NCI-H774 (cell line): ENCODE results near the gene TAB3.

Source experiments
- DNase-seq: peaks from one replicate; lab custom pipeline; 2025; lab: John Stamatoyannopoulos, UW

TAB3 gene

DNA sequence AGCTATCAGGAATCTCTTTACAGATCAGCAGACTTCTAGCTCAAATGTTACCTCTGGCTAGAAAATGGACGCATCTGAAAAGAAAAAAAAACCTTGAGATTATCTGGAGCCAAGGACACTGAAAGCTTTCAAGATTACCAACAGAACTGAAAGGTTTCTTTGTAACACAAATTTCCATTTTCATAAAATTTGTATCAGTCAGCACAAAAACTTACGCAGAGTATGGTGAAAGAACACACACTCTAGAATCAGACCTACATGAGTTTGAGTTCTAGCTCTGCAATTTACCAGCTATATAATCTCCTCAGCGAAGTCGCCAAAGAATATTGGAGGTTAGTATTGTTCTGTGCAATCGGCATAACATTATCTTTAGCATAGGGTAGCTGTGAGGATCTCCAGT is 1.8 kb downstream of the TAB3 start:
- DNase-seq, result no peak

DNA sequence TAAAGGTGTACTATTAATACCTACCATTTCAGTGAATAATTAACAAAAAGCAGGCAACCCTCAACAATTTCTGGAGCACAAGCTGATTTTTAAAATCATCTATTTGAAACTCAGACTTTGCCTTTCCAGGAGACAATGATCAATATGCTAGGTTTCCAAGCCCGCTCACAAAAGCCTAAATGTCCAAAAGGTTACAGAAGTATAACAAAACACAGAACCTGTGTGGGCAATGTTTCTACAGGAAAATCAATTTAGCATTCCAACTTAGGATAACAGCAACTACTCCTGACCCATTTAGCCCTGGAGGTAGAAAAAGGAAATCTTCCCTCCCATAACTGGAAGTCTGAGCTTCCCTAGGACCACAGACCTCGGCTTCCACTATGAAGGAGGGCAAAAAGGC is 3.9 kb downstream of the TAB3 start:
- DNase-seq, result no peak

GRCh38 chrX:30883138-30883537 is 5.9 kb downstream of the TAB3 start:
- DNase-seq, result no peak

- DNase-seq, result no peak
Observed at GRCh38 chrX:30881797-30882196, 7.3 kb downstream of the TAB3 start.

DNA sequence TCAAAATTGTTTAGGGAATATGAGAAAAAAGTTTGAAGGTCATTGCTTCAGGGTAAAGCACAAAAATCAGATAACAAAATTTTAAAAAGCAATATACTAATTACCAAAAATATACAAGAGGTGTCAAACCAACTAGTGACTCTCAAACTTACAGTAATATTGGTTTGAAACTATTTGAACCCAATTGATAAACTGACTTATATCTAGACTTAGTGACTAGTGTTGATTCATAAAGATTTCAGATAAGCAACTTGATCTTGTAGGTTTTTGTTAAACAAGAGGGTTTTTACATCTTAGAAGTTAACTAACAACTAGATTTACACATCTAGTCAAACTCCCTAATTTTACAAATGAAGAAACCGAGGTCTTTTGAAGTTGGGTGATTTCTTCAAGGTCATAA is 7.7 kb downstream of the TAB3 start:
- DNase-seq, result no peak

GRCh38 chrX:30880058-30880457 is 9.0 kb downstream of the TAB3 start:
- no peak for DNase-seq

DNA sequence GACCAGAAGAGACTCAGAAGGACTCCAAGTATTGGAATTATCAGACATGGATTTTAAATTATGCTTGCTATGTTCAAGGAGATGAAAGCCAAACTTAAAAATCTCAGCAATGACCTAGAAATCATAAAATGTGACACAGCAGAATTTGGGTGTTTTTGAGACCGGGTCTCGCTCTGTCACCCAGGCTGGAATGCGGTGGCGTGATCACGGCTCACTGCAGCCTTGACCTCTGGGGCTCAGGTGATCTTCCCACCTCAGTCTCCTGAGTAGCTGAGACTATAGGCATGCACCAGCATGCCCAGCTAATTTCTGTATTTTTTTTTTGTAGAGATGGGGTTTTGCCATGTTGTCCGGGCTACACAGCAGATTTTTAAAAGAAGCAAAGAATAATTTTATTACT is 12.7 kb downstream of the TAB3 start:
- DNase-seq, result no peak

DNA sequence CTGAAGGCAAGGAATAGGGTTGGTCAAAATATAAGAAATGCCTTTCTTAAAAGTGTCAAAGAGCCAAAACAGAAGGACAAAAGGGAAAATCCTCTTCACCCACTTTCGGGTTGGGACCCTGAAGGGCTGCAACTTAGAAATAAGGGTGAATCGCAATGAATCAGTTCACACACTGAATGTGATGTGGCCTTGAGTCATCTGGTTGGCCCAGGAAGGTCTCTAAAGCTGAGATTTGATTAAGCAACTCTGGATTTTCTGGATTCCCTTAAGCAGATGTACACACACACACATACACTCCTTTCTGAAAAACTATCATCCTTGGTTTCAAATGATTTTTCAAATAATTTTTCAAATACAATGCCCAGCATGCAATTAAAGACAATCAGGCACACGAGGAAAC is 13.1 kb downstream of the TAB3 start:
- DNase-seq, result no peak

GRCh38 chrX:30874851-30875250 is 14.2 kb downstream of the TAB3 start:
- no peak for DNase-seq

DNA sequence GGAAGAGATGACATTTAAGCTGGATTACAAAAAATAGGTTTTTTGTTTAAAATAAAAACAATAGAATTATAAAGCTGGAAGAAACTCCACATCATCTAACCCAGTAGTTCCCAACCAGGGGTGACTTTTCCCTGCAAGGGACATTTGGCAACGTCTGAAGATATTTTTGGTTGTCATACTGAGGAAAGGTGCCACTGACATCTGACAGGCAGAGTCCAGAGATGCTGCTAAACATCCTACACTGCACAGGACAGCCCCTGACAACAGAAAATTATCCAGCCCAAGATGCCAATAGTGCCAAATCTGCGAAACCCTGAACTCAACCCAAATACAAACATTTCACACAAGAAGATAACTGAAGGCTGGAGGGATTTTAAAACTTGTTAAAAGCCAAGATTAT is 18.5 kb downstream of the TAB3 start:
- no peak for DNase-seq

DNA sequence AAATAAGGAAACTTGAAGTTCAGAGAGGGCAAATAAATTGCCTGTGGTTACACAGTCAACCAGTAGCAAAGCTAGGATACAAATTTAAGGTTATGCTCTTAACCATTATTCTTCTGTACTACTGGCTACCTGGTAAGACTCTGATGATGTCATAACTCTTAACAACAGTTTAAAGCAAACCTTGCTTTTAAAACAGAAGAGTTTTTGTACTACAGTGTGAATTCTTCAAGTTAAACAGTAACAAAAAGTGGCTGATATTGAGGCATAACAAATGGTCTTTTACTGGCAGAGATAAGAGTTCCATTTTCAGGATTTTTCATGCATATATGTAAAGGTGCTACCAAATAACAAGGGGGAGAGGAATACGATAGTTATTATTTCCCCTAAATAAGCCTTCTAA is 23.4 kb downstream of the TAB3 start:
- no peak for DNase-seq

DNA sequence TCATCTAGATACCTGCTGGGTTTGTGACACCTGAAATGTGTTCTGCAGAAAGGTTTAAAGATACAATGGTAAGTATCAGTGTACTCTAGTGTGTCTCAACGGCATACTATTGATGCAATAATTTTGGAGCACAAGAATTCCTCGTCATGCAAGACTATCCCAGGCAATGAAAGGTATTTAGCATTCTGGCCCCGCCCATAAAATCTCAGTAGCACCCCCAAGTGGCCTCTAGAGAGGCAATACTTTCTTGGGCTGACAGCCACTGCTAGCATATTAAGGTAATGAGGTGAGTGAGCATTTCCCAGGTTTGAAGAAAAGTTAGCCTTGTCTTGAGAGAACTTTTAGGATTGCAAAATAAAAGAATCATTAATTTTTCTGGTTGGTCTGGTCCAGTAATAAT is 24.0 kb downstream of the TAB3 start:
- no peak for DNase-seq

DNA sequence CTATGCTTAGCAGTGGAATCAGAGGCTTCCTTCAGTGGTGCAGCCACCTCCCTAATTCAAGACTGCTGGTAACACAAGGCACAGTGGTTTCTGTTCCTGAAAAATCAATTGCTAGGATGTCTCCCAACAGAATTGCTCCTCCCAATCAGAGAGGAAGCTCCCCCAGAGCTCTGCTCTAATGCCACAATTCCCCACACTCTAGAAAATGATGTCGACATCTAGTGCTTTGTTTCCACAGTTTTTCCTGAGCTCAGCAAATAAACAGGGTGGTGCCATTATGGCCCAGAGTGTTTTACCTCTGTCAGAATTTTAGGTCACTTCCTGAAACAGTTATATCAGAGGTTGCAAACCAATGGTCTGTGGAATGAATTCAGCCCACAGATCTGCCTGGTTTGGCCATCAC is 24.7 kb downstream of the TAB3 start:
- DNase-seq, result no peak

- no peak for DNase-seq
Observed at GRCh38 chrX:30863974-30864373, 25.1 kb downstream of the TAB3 start.

DNA sequence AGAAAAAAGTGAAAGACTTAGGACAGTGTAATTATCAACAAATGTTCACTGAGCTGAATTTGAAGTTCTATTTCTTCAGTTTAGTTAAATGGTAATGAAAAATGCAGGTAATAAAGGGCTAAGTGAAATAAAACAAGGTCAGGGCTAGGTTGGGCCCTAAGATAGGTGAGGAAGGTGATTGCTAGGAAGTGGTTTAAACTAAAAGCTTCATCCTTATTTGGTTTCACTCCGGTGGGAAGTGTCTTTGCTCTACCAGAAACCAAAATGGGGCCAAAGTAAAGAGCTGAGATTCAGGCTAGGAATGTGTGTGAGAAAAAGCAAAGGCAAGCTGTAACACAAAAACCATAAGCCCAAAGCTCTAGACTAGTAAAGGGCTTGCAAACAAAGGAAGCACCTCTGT is 31.0 kb downstream of the TAB3 start:
- DNase-seq, result no peak

GRCh38 chrX:30851449-30851848 is 37.6 kb downstream of the TAB3 start:
- DNase-seq, result no peak

DNA sequence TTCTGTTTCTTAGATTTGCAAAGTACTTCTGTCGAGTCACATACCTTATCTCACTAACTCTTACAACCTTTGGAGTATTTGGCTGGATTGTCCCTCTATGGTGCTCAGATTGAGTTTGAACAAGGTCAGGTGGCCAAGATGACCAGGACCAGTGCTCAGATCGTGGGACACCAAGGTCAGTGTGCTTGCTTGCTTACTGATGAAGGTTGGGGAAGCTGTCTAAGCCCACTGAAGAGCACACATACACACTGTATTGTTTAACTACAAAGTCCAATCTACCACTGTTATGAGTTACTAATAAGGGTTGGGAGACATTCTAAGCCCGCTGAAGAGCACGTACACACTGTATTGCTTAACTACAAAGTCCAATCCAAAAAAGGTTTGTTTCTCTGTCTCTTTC is 53.7 kb downstream of the TAB3 start:
- DNase-seq, result no peak

DNA sequence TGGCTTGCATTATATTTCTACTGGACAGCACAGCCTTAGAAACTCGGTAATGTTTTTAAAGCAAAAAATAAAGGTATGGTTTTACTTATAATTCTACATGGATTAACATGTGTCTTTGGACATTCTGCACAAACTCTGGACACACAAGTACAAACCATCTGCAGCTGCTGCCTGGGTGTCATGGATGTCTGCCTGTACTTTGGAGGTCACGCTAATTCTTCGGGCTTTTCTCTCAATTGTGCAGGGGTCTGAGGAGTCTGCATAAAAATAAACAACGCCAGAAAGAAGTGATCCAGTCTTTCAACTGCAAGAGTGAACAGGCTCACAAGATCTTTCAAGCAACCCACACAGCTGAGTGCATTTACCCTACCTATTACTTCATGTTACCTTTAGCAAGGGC is 55.2 kb downstream of the TAB3 start:
- no peak for DNase-seq

DNA sequence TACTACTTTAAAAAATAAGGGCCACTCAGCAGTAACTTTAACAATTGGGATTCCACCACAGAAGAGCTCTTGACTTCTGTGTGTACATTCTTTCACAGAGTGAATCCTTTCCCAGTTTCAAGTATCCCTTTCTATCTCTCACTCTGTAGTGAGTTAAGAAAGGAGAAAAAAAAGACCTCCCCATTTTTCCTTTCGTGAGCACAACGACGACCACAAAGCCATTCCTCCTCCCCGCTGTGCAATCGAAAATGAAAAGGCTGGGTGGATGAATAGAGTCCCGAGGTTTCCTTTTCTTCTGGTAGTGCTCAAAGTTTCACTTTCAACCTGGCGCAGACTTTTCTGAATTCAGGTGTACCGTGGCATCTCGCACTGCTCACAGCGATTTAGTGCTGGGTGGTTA is 58.0 kb downstream of the TAB3 start:
- no peak for DNase-seq

GRCh38 chrX:30830326-30830943 is 58.6 kb downstream of the TAB3 start:
- DNase-seq, result no peak

DNA sequence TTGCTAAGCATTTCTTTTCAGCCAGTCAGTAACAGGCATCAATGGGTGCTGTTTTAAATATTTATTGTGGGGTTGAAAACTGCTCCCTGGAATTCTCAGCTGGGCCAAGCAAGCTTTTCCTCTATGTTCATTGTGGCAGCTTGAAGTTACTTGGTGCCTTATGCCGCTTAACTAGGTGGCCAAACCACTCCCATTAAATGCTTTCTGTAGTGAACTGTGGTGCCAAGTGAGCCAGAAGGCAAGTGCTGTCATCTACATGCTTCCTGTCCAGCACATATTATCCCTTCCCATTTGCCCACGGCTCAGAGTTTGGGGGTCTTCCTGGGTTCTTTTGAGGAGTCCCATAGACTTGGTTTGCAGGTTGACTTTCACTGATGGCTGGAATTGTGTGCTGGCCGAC is 64.8 kb downstream of the TAB3 start:
- no peak for DNase-seq

GRCh38 chrX:30822764-30823163 is 66.3 kb downstream of the TAB3 start:
- no peak for DNase-seq

- DNase-seq, result no peak
Observed at GRCh38 chrX:30822068-30822681, 66.9 kb downstream of the TAB3 start.

DNA sequence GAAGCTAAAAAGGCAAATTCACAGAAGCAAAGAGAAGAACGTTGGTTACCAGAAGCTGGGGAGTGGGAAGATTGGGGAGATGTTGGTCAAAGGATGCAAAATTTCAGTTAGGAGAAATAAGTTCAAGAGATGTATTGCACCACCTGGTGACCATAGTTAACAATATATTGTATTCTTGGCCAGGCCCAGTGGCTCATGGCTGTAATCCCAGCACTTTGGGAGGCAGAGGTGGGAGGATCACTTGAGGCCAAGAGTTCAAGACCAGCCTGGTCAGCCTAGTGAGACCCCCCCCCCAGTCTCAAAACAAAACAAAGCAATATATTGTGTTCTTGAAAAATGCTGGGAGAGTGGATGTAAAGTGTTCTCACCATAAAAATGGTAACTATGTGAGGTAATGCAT is 67.9 kb downstream of the TAB3 start:
- no peak for DNase-seq
